Central memory CD8-positive, alpha-beta T cell (primary cell): ENCODE measurements around the gene GSDME.
"Not testable (repeated sequence)": the region's sequence is repeated elsewhere in the genome, so short reads cannot be mapped to it uniquely, and the experiment has no call there.

Source experiments
- ATAC-seq: fragments of 150-1000 bp; cut with Tn5 transposase; replicated peaks from 2 replicates; pipeline ENCODE4 v1.10.0; 2022; ENCODE audit warnings: mild to moderate bottlenecking, moderate FRiP score, moderate number of reproducible peaks; ENCODE audit not compliant: poor library complexity, severe bottlenecking; ENCODE audit errors: extremely low read depth
- DNase-seq, 2 donors: peaks; one replicate each; pipeline ENCODE4 v3.0.0; 2021; ENCODE audit warnings: low spot score in 2 of 2
- H3K27ac Mint-ChIP-seq: one replicate; pipeline ENCODE4 v1.8.0; 2022; ENCODE audit warnings: low read depth, mild to moderate bottlenecking, moderate library complexity, mixed read lengths
- H3K27me3 Mint-ChIP-seq: one replicate; pipeline ENCODE4 v1.8.0; 2022; ENCODE audit warnings: mixed read lengths
- H3K36me3 Mint-ChIP-seq: one replicate; pipeline ENCODE4 v1.8.0; 2022; ENCODE audit warnings: mild to moderate bottlenecking, moderate library complexity, mixed read lengths; ENCODE audit not compliant: insufficient read depth
- H3K4me1 Mint-ChIP-seq: one replicate; pipeline ENCODE4 v1.8.0; 2022; ENCODE audit warnings: mixed read lengths
- H3K4me3 Mint-ChIP-seq: one replicate; pipeline ENCODE4 v1.8.0; 2022; ENCODE audit warnings: mild to moderate bottlenecking, moderate library complexity, mixed read lengths
- H3K9me3 Mint-ChIP-seq: one replicate; pipeline ENCODE4 v1.8.0; 2022; ENCODE audit warnings: mixed read lengths

GSDME gene

DNA sequence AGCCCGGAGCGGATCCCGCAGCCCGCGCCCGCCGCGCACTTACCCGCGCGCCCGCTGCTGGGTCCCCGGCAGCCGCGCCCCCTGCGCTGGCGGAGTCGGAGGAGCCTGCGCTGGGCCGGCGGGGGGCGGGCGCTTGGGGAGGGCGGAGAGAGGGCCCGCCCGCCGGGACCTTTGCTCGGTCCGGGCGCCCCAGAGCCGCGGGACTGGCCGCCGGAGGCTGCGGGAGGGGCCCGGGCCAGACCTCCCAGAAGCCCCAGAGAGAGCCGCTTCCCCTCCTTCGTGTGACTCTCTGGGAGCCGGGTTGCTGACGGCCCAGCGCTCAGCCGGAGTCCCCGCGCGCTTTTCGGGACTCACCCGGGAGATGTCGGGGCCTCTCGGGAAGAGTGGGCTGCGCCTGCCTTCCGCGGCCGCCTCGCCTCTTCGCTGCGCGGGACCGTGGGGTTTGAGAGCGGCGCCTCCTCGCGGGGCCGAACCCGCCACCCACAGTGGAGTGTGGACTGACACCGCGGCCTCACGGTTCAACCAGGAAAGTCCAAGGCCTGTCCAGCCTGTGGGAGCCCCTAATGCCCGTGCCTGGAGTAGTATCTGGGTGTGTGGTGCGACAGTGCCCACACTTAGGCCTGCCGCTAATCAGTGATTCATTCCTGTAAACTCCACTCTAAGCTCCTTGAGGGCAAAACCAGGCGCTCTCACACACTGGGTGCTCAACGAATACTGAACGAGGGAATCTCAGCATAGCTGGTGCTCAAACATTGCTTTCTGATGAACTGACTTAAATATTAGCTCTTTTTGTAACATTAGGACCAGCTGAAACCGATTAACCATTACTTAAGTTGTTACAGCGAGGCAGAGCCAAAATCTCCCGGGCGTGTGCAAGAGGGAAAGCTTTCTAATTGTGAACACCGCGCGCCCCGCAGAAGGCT, at the start of gene GSDME:
GSDME (minus strand) TSS at position 112 of the 923 bp plus-strand sequence. CDS start 7,690 bp downstream, outside the sequence.
- no peak within 1 kb of the TSS for H3K27ac Mint-ChIP-seq

DNA sequence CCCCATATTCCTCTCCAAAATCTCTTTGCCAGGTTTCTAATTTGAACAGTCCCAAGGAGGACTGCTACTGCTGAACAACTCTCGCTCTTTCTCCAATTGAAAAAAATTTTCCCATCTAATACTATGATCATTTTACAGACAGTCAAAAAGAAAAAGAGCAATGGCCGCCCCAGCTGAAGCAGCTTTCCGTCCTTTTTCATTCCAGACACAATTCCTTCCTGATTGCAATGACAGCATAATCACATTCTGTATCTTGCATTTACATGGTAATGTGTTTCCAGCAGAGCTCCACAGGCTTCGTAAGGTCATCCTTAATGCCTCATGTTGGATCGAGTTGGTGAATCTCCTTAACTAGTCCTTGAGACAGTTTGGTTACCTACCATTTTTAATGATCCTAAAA, 45.0 kb upstream of the GSDME start:
- Mint-ChIP-seq H3K9me3 (no peaks in the 10 kb centered on the region), H3K4me1 (peaks cover 5% of the 10 kb centered on the region), H3K27me3 (no peaks in the 10 kb centered on the region), H3K36me3 (peaks cover 66% of the 10 kb centered on the region), H3K4me3 (no peak overlapping the region), H3K27ac (no peak overlapping the region)
- DNase-seq, result no peak
- ATAC-seq, result no peak

More for the DNA sequence above, at the start of gene GSDME:
- Mint-ChIP-seq H3K27me3 (peaks cover 78% of the 10 kb centered on the region), H3K4me1 (peaks cover 14% of the 10 kb centered on the region), H3K36me3 (peaks cover 4% of the 10 kb centered on the region), H3K9me3 (no peaks in the 10 kb centered on the region), H3K4me3 (peak within 1 kb of the TSS; percentile 85)
- ATAC-seq (peak; percentile 69), DNase-seq (no peak)

DNA sequence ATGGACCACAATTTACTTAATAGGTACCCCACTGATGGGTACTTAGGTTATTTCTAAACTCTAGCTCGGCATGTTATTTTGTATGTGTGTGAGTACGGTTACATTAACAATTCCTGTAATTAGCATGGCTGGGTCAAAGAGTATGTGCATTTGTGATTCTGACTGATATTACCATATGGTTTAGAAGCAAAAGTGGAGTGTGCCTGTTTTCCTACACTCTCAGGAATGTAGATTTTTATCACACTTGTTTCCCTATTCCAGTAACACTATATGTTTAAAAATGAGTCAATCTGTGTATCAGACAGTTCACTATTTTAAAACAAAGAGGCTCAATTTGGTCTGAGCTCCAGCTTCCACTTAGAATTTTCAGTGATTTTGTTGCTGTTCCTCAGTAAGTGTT, 44.6 kb upstream of the GSDME start:
- Mint-ChIP-seq H3K27me3 (no peaks in the 10 kb centered on the region), H3K4me1 (peaks cover 5% of the 10 kb centered on the region)
- ATAC-seq, result no peak

DNA sequence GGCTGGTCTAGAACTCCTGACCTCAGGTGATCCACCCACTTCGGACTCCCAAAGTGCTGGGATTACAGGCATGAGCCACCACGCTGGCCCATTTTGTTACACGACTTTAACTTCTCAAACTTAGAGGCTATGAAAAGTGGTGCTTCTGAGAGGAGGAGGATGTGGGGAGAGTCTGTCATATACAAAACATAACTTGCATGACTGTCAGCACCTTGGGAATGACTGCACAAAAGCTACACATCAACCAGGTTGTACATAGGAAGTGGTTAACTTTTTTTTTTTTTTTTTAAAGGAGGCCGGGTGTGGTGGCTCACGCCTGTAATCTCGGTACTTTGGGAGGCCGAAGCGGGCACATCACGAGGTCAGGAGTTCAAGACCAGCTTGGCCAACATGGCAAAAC, 43.4 kb upstream of the GSDME start:
- no peaks in the 10 kb centered on the region for H3K27me3 Mint-ChIP-seq
- DNase-seq, result no peak
- ATAC-seq, result no peak

More for the DNA sequence above, 44.6 kb upstream of the GSDME start:
- DNase-seq, result no peak
- Mint-ChIP-seq H3K27ac (no peak overlapping the region), H3K4me3 (no peak overlapping the region), H3K9me3 (no peaks in the 10 kb centered on the region), H3K36me3 (peaks cover 66% of the 10 kb centered on the region)

DNA sequence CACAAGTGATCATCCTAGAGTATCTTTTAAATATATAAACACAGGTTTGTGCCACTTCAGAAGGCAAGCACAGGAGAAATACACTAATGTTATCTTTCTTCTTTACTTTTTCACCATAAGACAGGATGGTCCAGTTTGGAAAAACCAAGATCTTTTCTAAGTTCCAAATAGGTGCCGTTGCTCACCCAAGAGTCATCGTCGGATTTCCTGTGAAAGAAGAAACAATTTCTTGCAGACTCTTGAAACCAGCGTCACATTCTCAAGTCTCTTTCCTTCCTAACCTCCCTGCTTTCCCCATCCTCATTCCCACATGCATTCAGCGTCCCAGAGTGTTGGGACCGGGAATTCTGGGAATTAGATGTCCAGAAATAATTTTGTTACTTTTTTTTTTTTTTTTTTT, 42.8 kb upstream of the GSDME start:
- DNase-seq (no peak), ATAC-seq (no peak)
- Mint-ChIP-seq H3K27me3 (no peaks in the 10 kb centered on the region), H3K9me3 (no peaks in the 10 kb centered on the region), H3K4me3 (no peak overlapping the region), H3K27ac (peak overlapping the region; percentile 57), H3K4me1 (peaks cover 7% of the 10 kb centered on the region), H3K36me3 (peaks cover 59% of the 10 kb centered on the region)

More for the DNA sequence above, 43.4 kb upstream of the GSDME start:
- Mint-ChIP-seq H3K36me3 (peaks cover 58% of the 10 kb centered on the region), H3K27ac (peak overlapping the region; percentile 57), H3K9me3 (no peaks in the 10 kb centered on the region), H3K4me1 (peaks cover 5% of the 10 kb centered on the region), H3K4me3 (no peak overlapping the region)

DNA sequence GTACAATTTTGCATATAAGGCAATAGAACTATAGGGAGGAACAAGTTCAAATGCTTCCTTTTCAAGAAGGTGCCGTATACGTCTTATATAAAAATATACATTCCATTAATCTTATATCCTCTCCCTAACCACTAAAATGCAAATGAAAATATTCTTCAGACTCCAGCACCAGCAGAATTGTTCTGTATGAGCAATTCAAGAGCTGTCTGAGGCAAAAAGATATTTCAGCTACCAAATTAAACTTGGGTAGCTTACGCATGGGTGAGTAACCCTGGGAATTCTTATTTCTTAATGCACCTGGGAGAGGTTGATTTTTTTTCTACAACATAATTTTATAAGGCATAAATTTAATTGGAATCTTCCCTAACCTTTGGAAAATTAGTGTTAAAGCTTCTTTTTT, 42.2 kb upstream of the GSDME start:
- no peak for ATAC-seq

DNA sequence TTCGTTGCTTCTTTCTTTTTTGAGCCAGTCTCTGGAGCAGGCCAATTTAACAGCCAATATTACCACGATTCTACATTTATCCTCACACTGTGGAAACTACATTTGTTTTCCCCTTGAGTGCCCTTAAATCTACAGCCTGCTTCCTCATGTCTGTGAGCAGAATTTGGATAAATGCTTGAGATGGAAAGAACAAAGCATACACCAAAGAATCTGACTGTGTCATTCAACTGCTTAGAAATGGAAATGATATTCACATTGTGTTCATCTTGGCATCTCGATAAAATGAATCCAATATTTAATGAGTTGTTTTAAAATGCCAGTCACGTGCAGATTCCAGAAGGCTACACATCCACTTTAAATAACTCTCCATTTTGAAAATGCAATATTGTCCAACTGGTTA, 41.0 kb upstream of the GSDME start:
- peaks cover 46% of the 10 kb centered on the region for H3K36me3 Mint-ChIP-seq
- no peak overlapping the region for H3K4me3 Mint-ChIP-seq
- no peak for ATAC-seq
- no peak for DNase-seq
- H3K27me3 Mint-ChIP-seq, result no peaks in the 10 kb centered on the region
- H3K27ac Mint-ChIP-seq, result no peak overlapping the region
- H3K9me3 Mint-ChIP-seq, result no peaks in the 10 kb centered on the region
- peaks cover 20% of the 10 kb centered on the region for H3K4me1 Mint-ChIP-seq

More for the DNA sequence above, 42.2 kb upstream of the GSDME start:
- Mint-ChIP-seq H3K27ac (no peak overlapping the region), H3K9me3 (no peaks in the 10 kb centered on the region), H3K4me1 (peaks cover 12% of the 10 kb centered on the region), H3K36me3 (peaks cover 56% of the 10 kb centered on the region), H3K4me3 (no peak overlapping the region), H3K27me3 (no peaks in the 10 kb centered on the region)
- DNase-seq, result no peak

DNA sequence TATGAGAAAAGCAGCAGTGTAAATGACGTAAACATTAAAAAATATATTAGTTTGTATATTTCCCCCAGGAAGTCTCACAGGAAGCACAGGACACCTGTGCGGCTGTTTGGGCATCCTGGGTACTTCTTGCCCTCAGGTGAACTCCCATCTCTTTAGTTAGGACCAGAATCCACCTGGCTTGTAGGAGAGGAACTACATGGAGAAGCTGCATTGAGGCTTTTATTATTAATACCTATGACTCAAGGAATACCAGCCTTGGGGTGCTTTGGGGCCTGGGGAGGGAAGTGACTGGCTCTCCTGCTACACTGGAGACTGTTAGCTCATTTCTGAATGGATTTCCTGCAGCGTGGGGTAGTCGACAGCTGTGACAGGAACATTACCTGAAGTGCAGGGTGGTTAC, 40.0 kb upstream of the GSDME start:
- no peaks in the 10 kb centered on the region for H3K9me3 Mint-ChIP-seq
- H3K27ac Mint-ChIP-seq, result no peak overlapping the region
- no peaks in the 10 kb centered on the region for H3K27me3 Mint-ChIP-seq
- H3K4me1 Mint-ChIP-seq, result peaks cover 20% of the 10 kb centered on the region
- no peak overlapping the region for H3K4me3 Mint-ChIP-seq
- peaks cover 38% of the 10 kb centered on the region for H3K36me3 Mint-ChIP-seq
- ATAC-seq (no peak), DNase-seq (no peak)

DNA sequence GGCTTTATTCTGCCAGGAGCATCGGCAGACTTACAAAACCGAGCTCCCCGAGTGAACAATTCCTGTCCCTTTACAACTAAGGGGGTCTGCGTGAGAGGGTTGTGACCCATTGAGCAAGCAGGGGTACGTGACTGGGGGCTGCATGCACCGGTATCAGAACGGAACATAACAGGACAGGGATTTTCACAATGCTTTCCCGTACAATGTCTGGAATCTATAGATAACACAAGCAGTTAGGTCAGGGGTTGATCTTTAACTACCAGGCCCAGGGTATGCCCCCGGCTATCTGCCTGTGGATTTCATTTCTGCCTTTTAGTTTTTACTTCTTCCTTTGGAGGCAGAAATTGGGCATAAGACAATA, 38.1 kb upstream of the GSDME start:
- Mint-ChIP-seq H3K27ac (peak overlapping the region; percentile 17), H3K9me3 (no peaks in the 10 kb centered on the region), H3K4me1 (peaks cover 16% of the 10 kb centered on the region), H3K27me3 (no peaks in the 10 kb centered on the region), H3K4me3 (no peak overlapping the region), H3K36me3 (peaks cover 28% of the 10 kb centered on the region)
- DNase-seq (no peak), ATAC-seq (no peak)

DNA sequence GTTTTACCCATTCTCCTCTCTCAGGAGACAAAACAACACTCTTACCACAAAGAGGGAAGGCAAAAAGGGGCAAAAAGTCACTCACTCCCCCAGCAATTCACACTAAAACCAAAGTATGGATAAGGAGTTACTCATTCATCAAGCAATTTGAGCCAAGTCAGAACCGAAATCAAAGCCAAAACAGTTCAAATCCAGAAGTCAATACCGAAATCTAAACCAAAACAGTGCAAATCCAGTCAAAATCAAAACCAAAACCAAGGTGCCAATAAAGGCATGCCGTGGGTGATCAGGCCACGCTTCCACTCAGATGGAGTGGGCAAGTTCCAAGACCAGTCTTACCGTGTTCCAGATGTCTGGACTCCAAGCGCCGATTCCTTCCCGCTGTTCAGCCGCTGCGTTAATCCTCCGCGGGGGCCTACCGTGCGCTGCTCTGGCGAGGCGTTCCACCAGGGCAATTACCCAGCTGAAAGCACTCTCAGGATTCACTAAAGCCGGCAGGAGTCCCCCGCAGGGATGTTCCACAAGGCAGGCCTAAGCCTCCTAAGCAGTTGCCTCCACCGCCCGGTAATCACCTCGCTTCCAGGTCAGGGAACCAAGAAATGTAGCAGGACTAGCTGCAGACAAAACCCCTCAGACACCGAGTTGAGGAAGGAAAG, 37.6 kb upstream of the GSDME start:
- not testable (repeated sequence) for H3K9me3 Mint-ChIP-seq, H3K27me3 Mint-ChIP-seq, H3K4me3 Mint-ChIP-seq, ATAC-seq, DNase-seq
- peaks cover 23% of the 10 kb centered on the region for H3K36me3 Mint-ChIP-seq
- peak overlapping the region; percentile 84 for H3K27ac Mint-ChIP-seq
- H3K4me1 Mint-ChIP-seq, result peaks cover 15% of the 10 kb centered on the region

DNA sequence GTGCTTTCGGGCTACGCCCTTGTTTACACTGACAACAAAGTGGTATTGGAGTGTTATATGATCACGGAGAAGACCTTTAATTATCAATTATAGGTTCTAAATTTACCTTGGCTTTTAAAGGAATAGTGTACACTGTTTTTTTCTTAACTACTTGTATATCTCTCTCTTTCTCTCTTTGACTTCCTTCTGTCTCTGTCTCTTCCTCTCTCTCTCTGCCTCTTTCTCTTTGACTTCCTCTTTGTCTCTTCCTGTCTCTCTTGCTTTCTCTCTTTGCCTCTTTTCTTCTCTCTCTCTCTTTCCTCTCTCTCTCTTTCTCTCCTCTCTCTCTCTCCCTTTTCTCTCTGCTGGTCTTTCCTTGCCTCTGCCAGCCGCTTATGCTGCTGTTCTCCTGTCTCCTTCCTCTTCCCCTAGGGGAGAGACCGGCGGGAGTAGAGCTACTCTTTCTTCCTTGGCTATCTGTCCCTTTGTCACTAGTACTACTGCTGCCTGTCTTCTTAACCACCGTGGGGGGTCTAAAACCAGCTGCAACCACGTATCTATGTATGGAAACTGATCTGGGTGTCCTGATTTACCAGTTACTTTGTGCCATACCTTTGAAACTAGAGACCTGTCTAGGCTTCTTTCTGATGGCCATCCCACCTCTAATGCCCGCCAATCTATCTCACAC, 36.9 kb upstream of the GSDME start:
- H3K4me1 Mint-ChIP-seq, result peaks cover 15% of the 10 kb centered on the region
- H3K4me3 Mint-ChIP-seq, result no peak overlapping the region
- DNase-seq (no peak), ATAC-seq (no peak)
- H3K27me3 Mint-ChIP-seq, result no peaks in the 10 kb centered on the region
- peaks cover 22% of the 10 kb centered on the region for H3K36me3 Mint-ChIP-seq
- H3K27ac Mint-ChIP-seq, result peak overlapping the region; percentile 84
- no peaks in the 10 kb centered on the region for H3K9me3 Mint-ChIP-seq

DNA sequence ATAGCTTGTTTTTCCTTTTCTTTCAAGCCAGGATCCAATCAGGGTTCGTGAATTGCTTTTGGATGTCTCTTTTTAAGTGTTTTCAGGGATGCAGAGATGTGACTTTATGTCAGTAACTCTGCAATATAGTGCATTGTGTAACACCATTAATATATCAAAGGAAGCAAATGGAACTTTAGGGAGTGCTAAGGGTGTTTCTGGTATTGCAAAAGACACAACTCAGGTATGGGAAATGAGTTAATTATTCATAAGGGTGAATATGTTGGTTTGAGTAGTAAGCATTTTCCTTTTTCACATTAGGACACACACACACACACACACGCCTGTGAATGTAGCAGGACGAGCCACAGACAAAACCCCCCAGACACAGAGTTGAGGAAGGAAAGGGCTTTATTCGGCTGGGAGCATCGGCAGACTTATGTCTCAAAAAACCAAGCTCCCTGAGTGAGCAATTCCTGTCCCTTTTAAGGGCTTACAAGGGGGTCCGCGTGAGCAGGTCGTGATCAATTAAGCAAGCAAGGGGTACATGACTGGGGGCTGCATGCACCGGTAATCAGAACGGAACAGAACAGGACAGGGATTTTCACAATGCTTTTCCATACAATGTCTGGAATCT, 31.8 kb upstream of the GSDME start:
- Mint-ChIP-seq H3K27me3 (no peaks in the 10 kb centered on the region), H3K27ac (no peak overlapping the region), H3K36me3 (peaks cover 4% of the 10 kb centered on the region), H3K9me3 (no peaks in the 10 kb centered on the region), H3K4me3 (no peak overlapping the region), H3K4me1 (peaks cover 4% of the 10 kb centered on the region)
- ATAC-seq, result no peak
- no peak for DNase-seq
